HTERT RPE-1 (cell line): ENCODE measurements around the gene ZC3H18.

ENCODE experiments used
- in situ Hi-C: fragments of 300-500 bp; cut with MboI; formaldehyde crosslinking; loops from 4 replicates; pipeline ENCODE4 v1.14.3; 2020; ENCODE audit warnings: low sequenced_read_pairs

Gene ZC3H18

GRCh38 chr16:88578446-88579313 lies 8.5 kb downstream of the ZC3H18 start:
- in situ Hi-C loops, result no loop called here

DNA sequence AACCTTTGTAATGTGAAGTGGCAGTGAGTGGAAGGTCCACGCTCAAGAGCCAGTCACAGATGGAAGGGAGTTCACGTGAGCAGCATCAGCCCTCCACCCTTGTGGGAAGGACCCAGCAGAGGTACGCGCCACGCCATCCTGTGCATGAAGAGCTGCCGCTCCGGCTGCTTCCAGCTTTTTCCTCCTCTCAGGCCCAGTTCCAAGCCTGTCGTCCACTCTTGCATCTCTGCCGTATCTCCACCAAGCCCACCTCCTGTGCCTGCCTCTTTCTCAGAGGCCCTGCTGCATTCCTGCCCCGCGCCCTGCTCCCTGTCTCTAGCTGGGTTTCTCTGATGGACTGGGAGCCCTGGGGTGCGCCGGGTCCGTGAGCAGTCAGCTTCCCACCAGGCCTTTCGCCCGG lies 10.2 kb downstream of the ZC3H18 start:
- in situ Hi-C loops, result no loop called here

DNA sequence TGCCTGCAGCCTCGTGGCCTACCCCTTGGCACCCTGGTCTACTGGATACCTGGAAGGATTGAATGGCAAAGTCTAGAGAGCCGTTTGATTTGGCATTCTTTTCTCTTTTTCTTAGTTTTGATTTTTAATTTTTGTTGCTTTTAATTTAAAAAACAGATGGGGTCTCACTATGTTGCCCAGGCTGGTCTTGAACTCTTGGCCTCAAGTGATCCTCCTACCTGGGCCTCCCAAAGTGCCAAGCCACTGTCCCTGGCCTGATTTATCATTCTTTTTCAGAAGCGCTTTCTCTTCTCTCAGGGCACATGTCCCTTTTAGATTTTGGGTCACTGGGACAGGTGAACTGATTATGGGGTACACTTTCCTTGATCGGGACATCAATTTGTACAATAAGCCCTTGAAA lies 10.8 kb downstream of the ZC3H18 start:
- in situ Hi-C loops, result no loop called here

GRCh38 chr16:88582912-88583575 lies 12.8 kb downstream of the ZC3H18 start:
- in situ Hi-C loops, result no loop called here

- in situ Hi-C loops, result no loop called here
Observed at GRCh38 chr16:88584676-88585075, 14.5 kb downstream of the ZC3H18 start.

GRCh38 chr16:88585269-88585668 lies 15.1 kb downstream of the ZC3H18 start:
- in situ Hi-C loops, result no loop called here

- in situ Hi-C loops, result no loop called here
Observed at GRCh38 chr16:88585927-88586581, 15.9 kb downstream of the ZC3H18 start.

DNA sequence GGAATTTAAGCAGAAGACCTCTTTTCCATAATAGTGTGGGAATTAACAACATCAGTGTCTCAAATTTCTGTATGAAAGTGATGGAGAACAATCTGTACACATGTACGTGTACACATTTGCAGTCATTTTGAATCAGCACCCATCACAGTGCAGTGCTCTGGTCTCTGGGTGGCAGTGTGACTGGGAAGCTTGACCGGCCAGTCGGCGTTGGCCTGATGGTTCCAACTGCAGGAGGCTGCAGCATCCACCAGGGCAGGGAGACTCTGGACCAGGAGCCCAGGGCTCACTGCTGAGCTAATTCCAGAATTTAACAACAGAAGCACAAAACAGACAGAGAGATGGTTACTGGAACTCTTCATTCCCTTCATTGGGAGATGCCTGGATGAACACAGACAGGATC lies 17.9 kb downstream of the ZC3H18 start:
- in situ Hi-C loops, result no loop called here

GRCh38 chr16:88588754-88589153 lies 18.6 kb downstream of the ZC3H18 start:
- in situ Hi-C loops, result no loop called here

DNA sequence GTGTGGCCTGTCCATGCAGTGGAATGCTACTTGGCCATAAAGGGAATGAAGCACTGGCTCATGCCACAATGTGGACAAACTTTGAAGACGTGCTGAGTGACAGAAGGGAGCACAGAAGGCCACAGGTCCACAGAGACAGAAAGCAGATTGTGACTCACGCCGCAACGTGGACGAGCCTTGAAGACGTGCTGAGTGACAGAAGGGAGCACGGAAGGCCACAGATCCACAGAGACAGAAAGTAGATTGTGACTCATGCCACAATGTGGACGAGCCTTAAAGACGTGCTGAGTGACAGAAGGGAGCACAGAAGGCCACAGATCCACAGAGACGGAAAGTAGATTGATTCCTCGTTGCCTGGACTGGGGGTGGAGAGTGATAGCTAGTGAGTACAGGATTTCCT lies 19.2 kb downstream of the ZC3H18 start:
- in situ Hi-C loops, result no loop called here

DNA sequence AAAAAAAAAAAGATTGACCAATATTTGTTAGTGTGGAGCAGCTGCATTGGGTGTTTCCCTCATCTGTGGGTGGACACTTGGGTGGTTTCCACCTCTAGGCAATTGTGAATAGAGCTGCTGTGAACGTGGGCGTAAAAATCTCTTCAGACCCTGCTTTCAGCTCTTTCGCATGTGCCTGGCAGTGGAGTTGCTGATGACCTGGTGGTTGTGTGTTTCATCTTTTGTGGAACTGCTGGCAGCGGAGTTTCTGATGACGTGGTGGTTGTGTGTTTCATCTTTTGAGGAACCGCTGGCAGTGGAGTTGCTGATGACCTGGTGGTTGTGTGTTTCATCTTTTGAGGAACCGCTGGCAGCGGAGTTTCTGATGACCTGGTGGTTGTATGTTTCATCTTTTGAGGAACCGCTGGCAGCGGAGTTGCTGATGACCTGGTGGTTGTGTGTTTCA lies 21.4 kb downstream of the ZC3H18 start:
- in situ Hi-C loops, result no loop called here

DNA sequence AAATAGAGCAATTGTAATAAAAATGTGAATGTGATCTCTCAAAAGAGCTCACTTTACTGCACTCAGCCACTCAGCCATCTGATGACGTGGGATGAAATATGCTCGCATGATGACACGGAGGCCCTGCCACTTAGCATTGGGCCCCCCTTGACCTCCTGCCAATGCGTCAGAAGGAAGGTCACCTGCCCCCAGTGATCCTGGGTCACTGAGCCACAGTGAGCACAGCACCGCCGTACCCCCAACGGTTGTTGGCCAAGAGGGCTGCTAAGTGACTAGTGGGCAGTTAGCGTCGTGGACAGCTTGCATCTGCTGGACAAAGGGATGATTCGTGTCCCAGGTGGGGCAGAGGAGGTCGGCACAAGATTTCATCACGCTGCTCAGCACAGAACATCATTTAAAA lies 22.9 kb downstream of the ZC3H18 start:
- in situ Hi-C loops, result no loop called here

DNA sequence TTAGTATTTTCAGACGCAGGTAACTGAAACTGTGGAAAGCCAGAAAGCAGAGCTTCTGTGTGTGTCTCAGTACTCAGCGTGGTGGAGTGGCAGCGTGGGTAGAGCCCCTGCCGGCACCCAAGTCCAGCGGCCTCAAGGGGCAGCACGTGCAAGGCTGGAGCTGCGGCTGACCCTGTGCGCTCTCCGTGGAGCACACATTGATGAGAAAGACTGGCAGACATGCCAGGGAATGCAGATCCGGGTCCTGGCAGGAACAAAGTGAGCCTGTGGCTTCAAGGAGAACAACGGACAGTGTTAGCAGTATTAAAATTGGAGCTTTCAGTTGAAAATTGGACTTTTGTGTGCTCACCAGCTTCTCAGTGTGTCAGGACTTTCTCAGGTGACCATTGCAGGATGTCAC lies 23.3 kb downstream of the ZC3H18 start:
- in situ Hi-C loops, result no loop called here

DNA sequence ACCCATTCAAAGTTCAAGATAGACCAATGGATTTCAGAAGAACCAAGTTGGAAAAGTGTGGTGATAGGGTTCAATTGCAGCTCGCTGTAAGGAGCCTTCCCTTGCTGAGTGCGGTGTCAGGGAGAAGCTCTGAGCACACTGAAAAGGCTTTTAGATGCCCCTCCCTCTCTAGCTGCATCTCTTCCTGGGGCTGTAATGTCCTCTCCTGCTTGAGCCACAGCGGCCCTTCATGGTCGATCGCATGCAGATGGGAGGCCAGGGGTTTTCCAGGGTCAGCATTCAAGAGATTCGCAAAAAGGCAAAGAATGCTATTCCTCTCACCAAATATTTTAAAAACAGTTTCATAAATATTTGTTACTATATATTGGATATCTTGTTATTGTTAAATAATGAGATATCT lies 23.7 kb downstream of the ZC3H18 start:
- in situ Hi-C loops, result no loop called here

GRCh38 chr16:88595101-88595500 lies 24.9 kb downstream of the ZC3H18 start:
- in situ Hi-C loops, result no loop called here

DNA sequence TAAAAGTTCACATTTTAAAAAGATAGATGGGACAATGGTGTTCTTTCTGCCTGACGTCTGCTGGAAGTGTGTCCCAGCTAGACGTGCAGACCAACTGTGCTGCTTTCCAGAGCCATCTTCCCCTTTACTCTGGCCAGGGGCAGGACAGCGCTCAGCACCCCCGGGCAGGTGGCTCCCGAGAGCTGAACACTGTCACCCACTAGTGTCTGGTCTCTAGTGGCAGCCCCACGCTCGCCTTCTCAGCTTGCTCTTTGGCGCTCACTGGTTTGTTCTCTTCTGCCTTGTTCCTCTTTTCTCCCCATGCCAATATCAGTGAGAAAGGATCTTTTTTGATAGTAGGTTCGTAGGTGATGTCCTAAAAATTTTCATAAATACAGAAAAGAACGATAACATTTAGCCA lies 25.7 kb downstream of the ZC3H18 start:
- in situ Hi-C loops, result no loop called here

GRCh38 chr16:88596483-88596882 lies 26.3 kb downstream of the ZC3H18 start:
- in situ Hi-C loops, result no loop called here

DNA sequence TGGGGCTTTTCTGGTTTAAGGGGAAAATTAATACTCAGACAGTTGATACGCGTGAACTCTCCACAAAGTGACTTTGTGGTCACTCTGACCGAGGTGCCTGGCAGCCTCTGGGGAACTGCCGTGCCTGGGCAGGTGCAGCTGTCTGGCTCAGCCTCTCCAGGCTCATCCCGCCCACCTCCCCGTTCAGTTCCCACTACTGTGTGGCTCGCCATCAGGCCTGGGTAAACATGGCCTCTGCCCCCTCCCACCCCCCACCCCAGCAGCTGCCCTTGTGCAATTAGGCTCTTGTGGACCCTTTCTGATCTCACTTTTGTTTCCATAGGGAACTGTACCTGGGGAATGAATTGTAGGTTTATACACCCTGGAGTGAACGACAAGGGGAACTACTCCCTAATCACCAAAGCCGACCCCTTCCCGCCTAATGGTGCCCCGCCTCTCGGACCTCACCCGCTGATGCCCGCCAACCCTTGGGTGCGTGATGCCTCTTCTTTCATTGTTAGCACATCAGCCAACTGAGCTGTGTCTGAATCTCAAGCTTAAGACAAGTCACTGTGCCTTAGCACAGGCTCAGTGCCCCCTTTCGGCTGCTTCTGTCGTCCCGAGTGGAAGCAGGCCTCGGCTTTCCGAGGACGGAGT lies 27.8 kb downstream of the ZC3H18 start:
- in situ Hi-C loops, result no loop called here

- in situ Hi-C loops, result no loop called here
Observed at GRCh38 chr16:88599092-88599733, 29.0 kb downstream of the ZC3H18 start.

GRCh38 chr16:88599825-88600538 lies 29.8 kb downstream of the ZC3H18 start:
- in situ Hi-C loops, result no loop called here
